GM19463 (cell line): ENCODE data around the gene ARL14EPL.
"Not testable (repeated sequence)": the region's sequence is repeated elsewhere in the genome, so short reads cannot be mapped to it uniquely, and the experiment has no call there.

Experiments used
- ATAC-seq: cut with Tn5 transposase; IDR thresholded peaks from one replicate; pipeline ENCODE4 v1.9.1; 2021; ENCODE audit warnings: mild to moderate bottlenecking, moderate library complexity; ENCODE audit not compliant: unreplicated experiment

The ARL14EPL gene

DNA sequence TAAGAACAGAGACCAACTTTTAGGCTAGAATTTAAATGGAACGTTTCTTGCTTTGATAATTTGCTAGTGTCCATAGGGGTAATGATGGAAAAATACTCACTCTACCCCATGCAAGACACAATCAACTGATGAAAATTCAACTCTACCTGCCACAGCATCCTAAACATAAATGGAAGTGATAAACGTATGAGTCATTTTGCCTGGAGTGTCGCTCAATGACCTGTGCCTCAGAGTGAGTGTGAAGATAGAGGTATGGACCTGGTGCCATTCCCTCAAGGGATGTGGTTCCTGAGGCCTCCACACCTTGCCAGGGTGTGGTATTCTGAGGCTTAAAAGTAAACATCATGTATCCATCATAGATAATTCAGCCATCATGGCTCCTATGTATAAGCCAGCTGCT lies 14.0 kb downstream of the ARL14EPL start:
- no peak for ATAC-seq

GRCh38 chr5:116046823-116047222 lies 14.6 kb downstream of the ARL14EPL start:
- ATAC-seq = no peak

DNA sequence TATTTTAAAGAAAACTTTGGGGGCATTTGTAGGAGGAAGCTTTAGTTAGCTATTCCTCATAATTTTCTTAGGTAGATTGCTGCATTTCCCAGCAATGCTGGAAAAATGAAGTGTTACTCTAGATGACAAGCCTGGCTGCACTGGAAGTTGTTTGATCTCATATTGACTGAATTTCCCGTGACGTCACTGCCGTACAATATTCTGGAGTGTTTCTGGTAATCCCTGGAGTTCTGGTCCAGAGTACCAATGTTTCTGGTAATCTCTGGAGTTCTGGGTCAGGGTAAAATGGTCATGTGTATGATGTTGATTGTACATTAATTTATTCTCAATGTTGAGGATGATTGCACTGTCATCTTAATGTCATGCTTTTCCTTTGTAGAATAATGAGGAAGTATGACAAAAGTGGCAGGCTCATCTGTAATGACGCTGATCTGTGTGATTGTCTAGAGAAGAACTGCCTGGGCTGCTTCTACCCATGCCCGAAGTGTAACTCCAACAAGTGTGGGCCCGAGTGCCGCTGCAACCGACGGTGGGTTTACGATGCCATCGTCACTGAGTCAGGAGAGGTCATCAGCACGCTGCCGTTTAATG lies 26.2 kb downstream of the ARL14EPL start:
- no peak for ATAC-seq

- ATAC-seq = no peak
These were observed 30.1 kb downstream of the ARL14EPL start for GRCh38 chr5:116062352-116062751.

DNA sequence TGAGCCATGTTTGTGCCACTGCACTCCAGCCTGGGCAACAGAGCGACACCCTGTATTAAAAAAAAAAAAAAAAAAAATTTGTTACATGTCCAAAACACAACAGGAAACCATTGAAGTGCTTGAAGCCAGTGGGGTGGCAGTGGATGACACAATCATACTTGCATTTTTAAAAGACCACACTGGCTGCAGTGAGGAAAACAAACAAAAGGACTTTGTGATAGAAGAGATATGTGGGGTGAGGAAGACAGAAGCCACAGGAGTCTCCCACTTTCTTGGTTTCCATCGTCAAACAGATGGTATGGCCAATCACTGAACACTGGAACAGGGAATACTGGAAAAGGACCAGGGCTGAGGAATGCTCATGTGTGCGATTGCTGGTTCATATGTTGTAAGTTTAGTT lies 31.7 kb downstream of the ARL14EPL start:
- no peak for ATAC-seq

GRCh38 chr5:116068028-116068632 lies 35.9 kb downstream of the ARL14EPL start:
- ATAC-seq = no peak

DNA sequence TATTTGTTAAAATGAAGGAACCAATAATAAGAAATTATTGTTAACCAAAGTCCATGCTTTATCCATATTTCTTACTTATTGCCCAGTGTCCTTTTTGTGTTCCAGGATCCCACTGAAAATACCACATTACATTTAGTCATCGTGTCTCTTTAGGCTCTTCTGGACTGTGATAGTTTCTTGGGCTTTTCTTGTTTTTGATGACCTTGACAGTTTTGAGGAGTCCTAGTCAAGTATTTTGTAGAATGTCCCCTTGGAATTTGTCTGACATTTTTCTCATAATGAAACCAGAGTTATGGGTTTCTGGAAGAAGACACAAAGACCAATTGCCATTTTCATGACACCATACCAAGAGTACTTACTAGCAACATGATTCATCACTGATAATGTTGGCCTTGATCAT lies 38.9 kb downstream of the ARL14EPL start:
- no peak for ATAC-seq

DNA sequence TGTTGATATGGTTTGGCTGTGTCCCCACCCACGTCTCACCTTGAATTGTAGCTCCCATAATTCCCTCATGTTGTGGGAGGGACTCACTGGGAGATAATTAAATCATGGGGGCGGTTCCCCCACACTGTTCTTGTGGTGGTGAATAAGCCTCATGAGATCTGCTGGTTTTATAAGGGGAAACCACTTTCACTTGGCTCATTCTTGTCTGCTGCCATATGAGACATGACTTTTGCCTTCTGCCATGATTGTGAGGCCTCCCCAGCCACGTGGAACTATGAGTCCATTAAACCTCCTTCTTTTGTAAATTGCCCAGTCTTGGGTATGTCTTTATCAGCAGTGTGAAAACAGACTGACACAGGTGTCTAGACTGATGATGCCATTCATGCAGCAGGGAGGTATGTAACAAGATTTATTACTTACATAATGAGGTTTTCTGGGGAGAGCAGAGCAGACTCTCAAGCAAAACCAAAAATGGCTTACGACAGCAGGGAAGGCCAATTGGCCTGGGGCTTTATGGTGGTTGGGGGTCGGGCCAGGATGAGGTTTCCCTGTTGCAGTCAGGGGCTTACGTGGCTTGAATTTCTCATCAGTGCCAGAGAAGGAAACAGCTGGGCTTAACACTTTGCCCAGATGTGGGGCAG lies 43.0 kb downstream of the ARL14EPL start:
- no peak for ATAC-seq

DNA sequence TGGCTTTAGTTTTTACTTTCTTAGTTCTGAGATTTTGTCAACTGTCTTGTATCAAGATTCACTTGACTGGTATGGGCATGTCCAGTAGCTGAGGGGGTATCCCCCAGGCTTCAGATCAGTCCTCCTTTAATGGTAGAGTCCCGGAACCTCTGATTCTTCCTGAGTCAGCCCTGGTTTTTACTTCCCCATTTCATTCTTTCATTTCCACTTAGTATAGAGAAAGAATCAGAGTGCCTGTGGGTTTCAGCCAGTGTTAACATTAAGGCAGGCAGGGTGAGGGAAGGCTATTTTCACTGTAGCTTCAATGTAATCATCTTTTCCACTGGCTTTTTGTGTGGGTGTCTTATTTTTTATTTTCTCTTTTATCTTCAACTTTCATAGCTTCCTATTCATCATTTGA lies 44.2 kb downstream of the ARL14EPL start:
- peak; percentile 99 for ATAC-seq

DNA sequence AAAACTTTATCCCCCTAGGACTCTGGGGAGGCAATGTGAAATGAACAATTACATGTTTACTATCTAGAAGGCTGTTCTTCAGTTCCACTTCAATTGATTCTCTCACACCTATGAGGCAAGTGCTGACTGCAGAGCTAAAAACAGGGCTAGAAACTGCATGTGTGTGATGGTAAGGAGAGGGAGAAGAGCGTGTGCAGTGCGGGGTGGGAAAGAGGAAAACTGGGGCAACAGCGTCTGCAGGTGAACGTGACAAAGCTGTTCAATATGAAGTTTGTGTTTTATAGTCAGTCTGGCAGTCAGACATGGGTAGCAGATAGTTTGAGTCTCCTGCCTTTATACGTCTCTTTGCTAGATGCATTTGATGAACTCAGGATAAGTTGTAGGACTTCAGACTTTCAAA lies 45.9 kb downstream of the ARL14EPL start:
- no peak for ATAC-seq

GRCh38 chr5:116084287-116084691 lies 52.0 kb downstream of the ARL14EPL start:
- peak; percentile 16 for ATAC-seq

- peak; percentile 83 for ATAC-seq
These were observed 52.8 kb downstream of the ARL14EPL start, which contains the start of gene COMMD10 for GRCh38 chr5:116084871-116085715. COMMD10 (plus strand) TSS chr5:116085025.

DNA sequence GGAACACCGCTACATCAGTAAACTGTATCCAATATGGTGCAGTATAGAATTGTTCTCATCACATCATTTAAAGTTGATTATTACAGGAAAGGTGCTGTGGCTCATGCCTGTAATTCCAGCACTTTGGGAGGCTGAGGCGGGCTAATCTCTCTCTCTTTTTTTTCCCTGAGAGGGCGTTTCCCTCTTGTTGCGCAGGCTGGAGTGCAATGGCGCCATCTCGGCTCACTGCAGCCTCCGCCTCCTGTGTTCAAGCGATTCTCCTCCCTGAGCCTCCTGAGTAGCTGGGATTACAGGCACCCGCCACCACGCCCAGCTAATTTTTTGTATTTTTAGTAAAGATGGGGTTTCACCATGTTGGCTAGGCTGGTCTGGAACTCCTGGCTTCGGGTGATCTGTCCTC lies 54.0 kb downstream of the ARL14EPL start:
- ATAC-seq = not testable (repeated sequence)

DNA sequence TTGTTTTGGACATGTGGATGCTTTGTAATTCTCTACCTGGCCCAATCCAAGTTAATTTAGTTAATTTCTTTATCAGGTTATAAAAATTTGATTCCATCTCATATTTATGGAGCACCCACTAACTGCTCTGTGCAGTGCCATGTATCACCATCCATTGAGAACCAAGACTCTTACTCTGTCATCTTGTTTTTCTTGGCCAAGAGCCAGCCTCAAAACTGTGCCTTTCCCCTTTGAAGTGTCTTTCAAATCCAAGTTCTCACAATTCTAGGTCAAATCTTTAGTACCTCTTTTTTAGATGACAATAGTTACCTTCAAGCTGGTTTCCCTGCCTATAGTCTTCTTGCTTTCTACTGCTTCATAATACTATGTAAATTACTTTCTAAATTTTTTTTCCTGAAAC lies 55.8 kb downstream of the ARL14EPL start:
- ATAC-seq = no peak

GRCh38 chr5:116090302-116090701 lies 58.0 kb downstream of the ARL14EPL start:
- ATAC-seq = no peak

- ATAC-seq = no peak
These were observed 59.1 kb downstream of the ARL14EPL start for GRCh38 chr5:116091416-116091815.

DNA sequence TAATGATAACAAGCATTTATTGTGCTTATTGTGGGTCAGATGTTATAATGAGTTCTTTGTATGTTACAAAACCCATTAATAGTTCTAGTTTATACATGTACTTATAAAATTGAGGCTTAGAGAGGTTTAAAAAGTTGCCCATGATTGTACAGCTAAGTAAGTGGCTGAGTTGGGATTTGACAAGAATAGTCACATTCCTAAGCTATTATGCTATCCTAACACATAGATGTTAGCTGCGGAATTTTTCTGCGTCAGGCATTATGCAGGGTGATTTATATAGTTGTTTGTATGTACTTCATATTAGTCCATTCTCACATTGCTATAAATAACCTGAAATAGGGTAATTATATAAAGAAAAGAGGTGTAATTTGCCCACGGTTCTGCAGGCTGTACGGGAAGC lies 65.0 kb downstream of the ARL14EPL start:
- no peak for ATAC-seq

DNA sequence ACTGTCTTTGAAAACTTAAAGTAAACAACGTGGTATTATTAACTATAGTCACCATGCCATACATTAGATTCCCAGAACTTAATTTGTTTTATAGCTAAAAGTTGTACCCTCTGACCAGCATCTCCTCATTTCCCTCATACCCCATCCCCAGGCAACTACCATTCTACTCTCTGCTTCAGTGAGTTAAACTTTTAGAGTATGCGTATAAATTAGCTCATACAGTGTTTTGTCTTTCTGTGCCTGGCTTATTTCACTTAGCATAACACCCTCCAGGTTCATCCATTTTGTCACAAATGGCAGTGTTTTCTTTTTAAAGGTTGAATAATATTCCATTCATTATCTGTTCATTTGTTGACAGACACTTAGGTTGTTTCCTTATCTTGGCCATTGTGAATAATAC lies 66.7 kb downstream of the ARL14EPL start:
- no peak for ATAC-seq

GRCh38 chr5:116104941-116105340 lies 72.7 kb downstream of the ARL14EPL start:
- not testable (repeated sequence) for ATAC-seq
